ENCODE measurements around the gene IMP3.

IMP3 gene

GRCh38 chr15:75616766-75617165 lies 23.3 kb downstream of the IMP3 start:
- TF ChIP-seq POU6F1 (CRISPR knock-in tag; IDR thresholded peaks at IDR 0.05; ENCODE audit: borderline replicate concordance, low read depth) (no peak), GLIS3 (CRISPR knock-in tag; IDR thresholded peaks at IDR 0.05) (no peak), CREB5 (CRISPR knock-in tag; IDR thresholded peaks at IDR 0.05; ENCODE audit: low read depth) (no peak), ARNTL (CRISPR knock-in tag; IDR thresholded peaks at IDR 0.05; ENCODE audit: borderline replicate concordance, low read depth) (no peak), PATZ1 (CRISPR knock-in tag; IDR thresholded peaks at IDR 0.05; ENCODE audit: borderline replicate concordance) (no peak), ZNF565 (CRISPR knock-in tag; conservative IDR thresholded peaks at IDR 0.05; ENCODE audit: low read depth) (no peak), ZNF8 (CRISPR knock-in tag; IDR thresholded peaks at IDR 0.05) (no peak), CSDC2 (CRISPR knock-in tag; IDR thresholded peaks at IDR 0.05) (no peak), SNAI2 (CRISPR knock-in tag; IDR thresholded peaks at IDR 0.05) (no peak), OSR1 (CRISPR knock-in tag; IDR thresholded peaks at IDR 0.05) (no peak), ESRRG (CRISPR knock-in tag; IDR thresholded peaks at IDR 0.05) (no peak), TSHZ2 (CRISPR knock-in tag; IDR thresholded peaks at IDR 0.05) (no peak), ZC3H10 (CRISPR knock-in tag; IDR thresholded peaks at IDR 0.05) (no peak), CSRNP3 (CRISPR knock-in tag; IDR thresholded peaks at IDR 0.05) (no peak), ZFP3 (CRISPR knock-in tag; IDR thresholded peaks at IDR 0.05) (no peak), TOX (CRISPR knock-in tag; IDR thresholded peaks at IDR 0.05; ENCODE audit: borderline replicate concordance) (no peak), RARB (CRISPR knock-in tag; IDR thresholded peaks at IDR 0.05) (no peak), TCF4 (CRISPR knock-in tag; IDR thresholded peaks at IDR 0.05; ENCODE audit: borderline replicate concordance) (no peak)
- no peak for ATAC-seq

- no peak for TF ChIP-seq ARNTL (CRISPR knock-in tag; IDR thresholded peaks at IDR 0.05; ENCODE audit: borderline replicate concordance, low read depth)
- no peak for TF ChIP-seq ZNF8 (CRISPR knock-in tag; IDR thresholded peaks at IDR 0.05)
- TF ChIP-seq ZFP30 (CRISPR knock-in tag; IDR thresholded peaks at IDR 0.05) = no peak
- TF ChIP-seq PATZ1 (CRISPR knock-in tag; IDR thresholded peaks at IDR 0.05; ENCODE audit: borderline replicate concordance) = no peak
- no peak for TF ChIP-seq CSDC2 (CRISPR knock-in tag; IDR thresholded peaks at IDR 0.05)
- TF ChIP-seq PPARA (CRISPR knock-in tag; IDR thresholded peaks at IDR 0.05; ENCODE audit: borderline replicate concordance) = no peak
- no peak for TF ChIP-seq ZNF70 (CRISPR knock-in tag; IDR thresholded peaks at IDR 0.05)
- no peak for TF ChIP-seq BACH2 (CRISPR knock-in tag; IDR thresholded peaks at IDR 0.05; ENCODE audit: borderline replicate concordance)
- no peak for TF ChIP-seq CREB5 (CRISPR knock-in tag; IDR thresholded peaks at IDR 0.05; ENCODE audit: low read depth)
- no peak for TF ChIP-seq OSR1 (CRISPR knock-in tag; IDR thresholded peaks at IDR 0.05)
- no peak for ATAC-seq
Measured at GRCh38 chr15:75606711-75607699, 33.0 kb downstream of the IMP3 start.

Data from SK-N-SH treated with all-trans-retinoic acid at 6 μM for 48 hours (cell line).